K562 (cell line): ENCODE measurements around the gene AGAP1. TPM values are rescaled to one million over a fixed set of nuclear protein-coding genes. Genes with fewer than 3 reads are reported as not detected.

ENCODE experiments used
- ATAC-seq: fragments of 200-7000 bp; cut with Tn5 transposase; 3 replicates; pipeline ENCODE4 v1.9.1; 2020; ENCODE audit warnings: moderate library complexity
- BruUV-seq: library from RNA; stranded (reverse); fragments of 400-500 nt; replicated peaks from 2 replicates; lab custom pipeline; 2021; lab: Mats Ljungman, UMichigan
- CTCF ChIA-PET: fragments of 300-600 bp; formaldehyde crosslinking; extraction: SDS; loops from one replicate; lab custom pipeline; 2021; ENCODE audit warnings: low intra/inter-chr PET ratio; lab: Yijun Ruan, JAX
- POLR2A ChIA-PET: fragments of 300-600, 350-650 bp; sonication (Branson Sonifier 250); formaldehyde crosslinking; extraction: SDS; loops from one replicate; lab custom pipeline; 2021; ENCODE audit warnings: antibody characterized with exemption, inconsistent platforms; lab: Yijun Ruan, JAX
- DNase-seq, 4 experiments: peaks; one replicate each; pipeline versions ENCODE4 v3.0.0 to v3.0.0-alpha.2; 2011 to 2018; ENCODE audit warnings: low spot score in 3 of 4, mixed read lengths in 3 of 4; ENCODE audit errors: extremely low read depth in 1 of 4
- FAIRE-seq: peaks from 2 replicates; lab custom pipeline; 2011; peaks lifted over from hg19 to GRCh38; lab: Jason Lieb, UNC
- H2AFZ ChIP-seq: 2 replicates; pipeline ENCODE4 v1.6.0; 2011; ENCODE audit warnings: low read depth, low read length, control low read depth, inconsistent platforms
- H3K27ac ChIP-seq: fragments of 200-600 bp; 3 replicates; pipeline ENCODE4 v1.8.0; 2011; ENCODE audit warnings: low read depth, mild to moderate bottlenecking, control low read depth, inconsistent platforms, low read length, moderate library complexity, mixed read lengths; ENCODE audit errors: extremely low read depth
- H3K27me3 ChIP-seq, 2 experiments: fragments of 300-600 bp in 1 of 2; 2 replicates in 1 of 2; 3 replicates in 1 of 2; pipeline versions ENCODE4 v1.6.0 to v1.8.0; 2011; ENCODE audit warnings: inconsistent platforms in 2 of 2, low read length in 2 of 2, mild to moderate bottlenecking in 1 of 2, mixed read lengths in 1 of 2, moderate library complexity in 1 of 2; ENCODE audit not compliant: control insufficient read depth in 2 of 2, insufficient read depth in 2 of 2
- H3K36me3 ChIP-seq: fragments of 300-600 bp; 3 replicates; pipeline ENCODE4 v1.8.0; 2011; ENCODE audit warnings: mild to moderate bottlenecking, low read length, inconsistent platforms; ENCODE audit not compliant: control insufficient read depth, insufficient read depth
- H3K4me1 ChIP-seq, 2 experiments: fragments of 200-600 bp in 1 of 2; replicated peaks in 1 of 2; 2 replicates in 1 of 2; 3 replicates in 1 of 2; pipeline versions ENCODE4 v1.5.1 to v1.8.0; 2011; ENCODE audit warnings: inconsistent platforms in 2 of 2, low read length in 2 of 2, mild to moderate bottlenecking in 1 of 2, mixed read lengths in 1 of 2, moderate library complexity in 1 of 2; ENCODE audit not compliant: control insufficient read depth in 2 of 2, insufficient read depth in 2 of 2
- H3K4me2 ChIP-seq: 2 replicates; pipeline ENCODE4 v1.6.1; 2011; ENCODE audit warnings: low read length, control low read depth, inconsistent platforms, mixed read lengths; ENCODE audit not compliant: insufficient read depth
- H3K4me3 ChIP-seq: fragments of 200-600 bp; sonication (generic), shearing (Covaris generic); 2 replicates; pipeline ENCODE4 v1.5.1; 2016; ENCODE audit warnings: control low read depth, inconsistent platforms
- H3K79me2 ChIP-seq: fragments of 200-600 bp; 3 replicates; pipeline ENCODE4 v1.8.0; 2011; ENCODE audit warnings: low read length, inconsistent platforms; ENCODE audit not compliant: control insufficient read depth, insufficient read depth
- H3K9ac ChIP-seq, 2 experiments: 2 replicates each; pipeline versions ENCODE4 v1.6.0 to v1.6.1; 2011; ENCODE audit warnings: low read depth in 2 of 2, low read length in 2 of 2, control low read depth in 1 of 2, inconsistent platforms in 1 of 2, mild to moderate bottlenecking in 1 of 2, mixed read lengths in 1 of 2; ENCODE audit not compliant: insufficient read depth in 1 of 2
- H3K9me1 ChIP-seq: one replicate; pipeline ENCODE4 v1.6.0; 2011; ENCODE audit warnings: inconsistent platforms, mild to moderate bottlenecking, low read length, moderate library complexity; ENCODE audit not compliant: control insufficient read depth, insufficient read depth
- H3K9me3 ChIP-seq: replicated peaks from 2 replicates; pipeline ENCODE4 v1.5.1; 2011; ENCODE audit warnings: low read depth, low read length, inconsistent platforms; ENCODE audit not compliant: control insufficient read depth, insufficient read depth
- H4K20me1 ChIP-seq: replicated peaks from 2 replicates; pipeline ENCODE4 v1.6.1; 2011; ENCODE audit warnings: low read length, inconsistent platforms, mixed read lengths; ENCODE audit not compliant: control insufficient read depth, insufficient read depth
- CTCF ChIP-seq, 3 experiments: IDR thresholded peaks in 2 of 3; conservative IDR thresholded peaks in 1 of 3; 2 replicates each; pipeline ENCODE4 v1.5.1; 2011 to 2012; ENCODE audit warnings: low read length in 3 of 3, mild to moderate bottlenecking in 3 of 3, control low read depth in 2 of 3, improper control_type of control experiment in 1 of 3, inconsistent platforms in 1 of 3, low read depth in 1 of 3, mixed read lengths in 1 of 3, moderate library complexity in 1 of 3; ENCODE audit not compliant: insufficient read depth in 2 of 3
- HDAC2 ChIP-seq: fragments of 450-650 bp; IDR thresholded peaks from 2 replicates; pipeline ENCODE4 v1.6.1; 2016; ENCODE audit warnings: mild to moderate bottlenecking
- PHTF2 ChIP-seq: fragments of 250-450 bp; sonication (Bioruptor Pico); IDR thresholded peaks from 2 replicates; pipeline ENCODE4 v1.5.0; 2021; ENCODE audit warnings: mild to moderate bottlenecking
- RBM34 ChIP-seq: fragments of 200-400 bp; formaldehyde crosslinking; IDR thresholded peaks from 2 replicates; pipeline ENCODE4 v1.6.1; 2018; ENCODE audit warnings: low read length, borderline replicate concordance; ENCODE audit not compliant: insufficient read depth
- SMARCB1 ChIP-seq: IDR thresholded peaks from 2 replicates; pipeline ENCODE4 v1.6.1; 2011; ENCODE audit warnings: improper control_type of control experiment, low read depth; ENCODE audit not compliant: insufficient read length
- WGBS: fragments of 100-300 bp; shearing (Covaris generic); methylation state at CpG from one replicate; pipeline ENCODE4 v1.1.6; 2016; ENCODE audit warnings: low coverage, mixed read lengths; ENCODE audit not compliant: insufficient coverage; ENCODE audit errors: missing lambda C conversion rate; 5-methylcytosine and 5-hydroxymethylcytosine counted together
- in situ Hi-C: fragments of 300-500 bp; cut with MboI; formaldehyde crosslinking; loops from 4 replicates; pipeline ENCODE4 v1.15.0; 2018; ENCODE audit warnings: inconsistent platforms, mixed read lengths
- intact Hi-C: fragments of 100-400 bp; cut with micrococcal nuclease; formaldehyde crosslinking; loops from 2 replicates; pipeline ENCODE4 v1.14.2; 2022
- polyA plus RNA-seq, 8 experiments: library from polyadenylated mRNA; depleted of rRNA in 4 of 8; stranded (reverse) in 5 of 8; unstranded in 3 of 8; fragments of >200 nt; fragmentation: Nextera tagmentation in 2 of 8; fragmentation: Illumina TruSeq in 1 of 8; extraction: Ambion mirVana in 2 of 8; extraction: Trizol in 1 of 8; gene quantifications; 2 replicates each; pipeline versions ENCODE4 v1.2.1 to v1.2.3, GENCODE V29; 2011 to 2014; ENCODE audit warnings: inconsistent platforms in 1 of 8, missing spikeins in 1 of 8
- total RNA-seq, 7 experiments: library from RNA; depleted of rRNA in 6 of 7; stranded (reverse); fragments of >200 nt in 6 of 7; fragmentation: Illumina TruSeq in 2 of 7; extraction: Trizol in 2 of 7; gene quantifications; 2 replicates each; pipeline versions ENCODE4 v1.2.1 to v1.2.3, GENCODE V29; 2011 to 2021; ENCODE audit warnings: low replicate concordance in 1 of 7

Gene AGAP1
- total and polyA plus RNA-seq, 9 of the 15 experiments (the other 6 are each of a cell fraction or from before 2014, with no cell fraction given): 1.3 to 24.0 (median 10.6) TPM

- FAIRE-seq (no peak), ATAC-seq (peak; percentile 61; the same call in 2 of the 3 replicates), DNase-seq (peak in 1 of 4 experiments; percentile 5)
- no peak overlapping the region for H3K9ac ChIP-seq
- intact Hi-C loops (no loop called here), in situ Hi-C loops (no loop called here)
- no peak overlapping the region for H3K27ac ChIP-seq
- H3K4me1 ChIP-seq: no peaks in the 10 kb centered on the region
- H3K4me2 ChIP-seq: no peak overlapping the region
- BruUV-seq: no TSS peak
- H3K79me2 ChIP-seq: no peaks in the 10 kb centered on the region
- no peaks in the 10 kb centered on the region for H3K9me3 ChIP-seq
- no peak overlapping the region for H2AFZ ChIP-seq
- H3K9me1 ChIP-seq: no peaks in the 10 kb centered on the region
- H4K20me1 ChIP-seq: no peaks in the 10 kb centered on the region
- POLR2A ChIA-PET: no interaction called here
- H3K36me3 ChIP-seq: peaks cover 10% of the 10 kb centered on the region; the same call in 2 of the 3 replicates
- H3K27me3 ChIP-seq: no peaks in the 10 kb centered on the region
- TF ChIP-seq PHTF2 (no peak), CTCF (IDR thresholded peaks at IDR 0.05 in 2 of 3, conservative IDR thresholded peaks at IDR 0.05 in 1 of 3; ENCODE audit: insufficient read depth in 2 of 3, low read depth in 1 of 3, low read length in 3 of 3) (peak; percentile 4 to 32 (median 20); a peak in 1 of 6 replicates)
- WGBS: 69% methylated on average over 9 of the region's 13 CpGs
- no peak overlapping the region for H3K4me3 ChIP-seq
- CTCF ChIA-PET: no interaction called here
These were observed 299.4 kb downstream of the AGAP1 start for GRCh38 chr2:235793163-235793752.

GRCh38 chr2:235799281-235799680 is 305.4 kb downstream of the AGAP1 start:
- ATAC-seq: no peak
- BruUV-seq: no TSS peak
- FAIRE-seq: no peak
- Histone ChIP-seq H4K20me1 (no peaks in the 10 kb centered on the region), H3K27me3 (no peaks in the 10 kb centered on the region), H2AFZ (no peak overlapping the region), H3K36me3 (peaks cover 35% of the 10 kb centered on the region; the same call in 2 of the 3 replicates), H3K4me2 (no peak overlapping the region), H3K9me3 (no peaks in the 10 kb centered on the region), H3K4me1 (no peaks in the 10 kb centered on the region), H3K27ac (no peak overlapping the region), H3K4me3 (no peak overlapping the region), H3K79me2 (no peaks in the 10 kb centered on the region), H3K9ac (no peak overlapping the region), H3K9me1 (no peaks in the 10 kb centered on the region)
- ChIA-PET CTCF (no interaction called here), POLR2A (no interaction called here)
- TF ChIP-seq HDAC2: no peak
- TF ChIP-seq RBM34: no peak
- no peak for TF ChIP-seq SMARCB1
- intact Hi-C loops (no loop called here), in situ Hi-C loops (no loop called here)
- WGBS: 90% methylated on average over 14 of the region's 17 CpGs
- DNase-seq: no peak
